Effector CD8-positive, alpha-beta T cell (primary cell): ENCODE results near the gene MICAL3.

Experiments used
- DNase-seq: peaks from one replicate; lab custom pipeline; 2025; lab: John Stamatoyannopoulos, UW

The MICAL3 gene

GRCh38 chr22:17782158-17782557 is 242.2 kb downstream of the MICAL3 start:
- no peak for DNase-seq

DNA sequence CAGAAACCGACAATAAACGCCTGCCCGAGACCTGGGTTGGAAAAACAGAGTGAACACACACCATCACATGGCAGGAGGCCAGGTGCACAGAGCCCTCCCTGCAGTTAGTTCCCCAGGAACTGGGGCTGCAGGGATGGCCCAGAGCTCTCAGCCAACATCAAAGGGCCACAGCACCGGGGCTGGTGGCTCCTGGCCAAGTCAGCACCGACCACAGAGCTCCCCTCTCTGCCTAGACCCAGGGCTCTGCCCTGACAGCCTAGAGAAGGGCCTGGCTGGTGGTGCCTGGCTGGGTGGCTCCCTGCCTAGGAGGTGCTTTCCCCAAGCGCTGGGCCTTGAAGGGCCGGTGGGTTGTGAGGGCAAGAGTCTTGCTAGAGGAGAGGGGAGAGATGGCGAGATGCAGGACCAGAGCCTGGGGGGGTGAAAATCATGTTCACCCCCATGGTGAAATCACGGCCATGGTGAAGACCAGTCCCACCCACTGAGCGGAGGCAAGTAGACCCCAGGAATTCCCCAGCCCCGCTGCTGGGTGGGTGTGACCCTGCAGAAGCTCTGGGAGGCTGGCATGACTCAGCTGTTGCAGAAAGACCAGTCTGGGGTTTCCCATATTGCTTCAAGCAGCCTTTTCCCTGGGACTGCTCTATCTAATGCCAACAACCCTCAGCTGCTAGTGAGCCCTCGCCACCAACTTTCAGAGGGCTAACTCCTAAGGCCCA is 242.9 kb downstream of the MICAL3 start:
- DNase-seq = peak; percentile 14

DNA sequence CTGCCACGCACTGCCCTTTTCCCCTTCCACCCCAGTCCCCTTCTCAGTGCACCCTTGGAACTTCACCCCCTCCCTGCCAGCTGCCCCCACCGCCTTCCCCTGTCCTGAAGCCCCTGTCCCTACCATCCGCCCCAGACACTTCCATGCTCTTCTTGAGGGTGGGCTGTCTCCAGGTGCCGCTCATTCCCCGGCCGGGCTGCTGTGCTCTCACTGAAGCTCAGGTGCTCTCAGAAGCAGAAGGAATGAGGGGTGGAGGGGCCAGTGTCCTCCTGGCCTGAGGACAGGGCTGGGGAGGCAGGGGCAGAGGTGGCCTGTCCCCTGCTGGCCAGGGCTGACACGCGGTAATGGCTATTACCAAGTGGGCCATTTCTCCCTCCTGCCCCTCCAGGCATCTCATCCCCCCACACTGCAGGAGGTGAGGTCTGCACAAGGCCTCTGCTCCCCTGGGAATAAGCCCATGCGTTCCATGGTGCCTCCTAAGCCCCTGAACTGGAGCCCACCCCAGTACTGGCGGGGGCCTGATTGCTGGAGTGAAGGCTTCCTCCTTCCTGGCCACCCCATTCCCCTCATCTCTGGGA is 243.5 kb downstream of the MICAL3 start:
- DNase-seq = no peak

GRCh38 chr22:17780116-17780740 is 244.1 kb downstream of the MICAL3 start:
- no peak for DNase-seq

DNA sequence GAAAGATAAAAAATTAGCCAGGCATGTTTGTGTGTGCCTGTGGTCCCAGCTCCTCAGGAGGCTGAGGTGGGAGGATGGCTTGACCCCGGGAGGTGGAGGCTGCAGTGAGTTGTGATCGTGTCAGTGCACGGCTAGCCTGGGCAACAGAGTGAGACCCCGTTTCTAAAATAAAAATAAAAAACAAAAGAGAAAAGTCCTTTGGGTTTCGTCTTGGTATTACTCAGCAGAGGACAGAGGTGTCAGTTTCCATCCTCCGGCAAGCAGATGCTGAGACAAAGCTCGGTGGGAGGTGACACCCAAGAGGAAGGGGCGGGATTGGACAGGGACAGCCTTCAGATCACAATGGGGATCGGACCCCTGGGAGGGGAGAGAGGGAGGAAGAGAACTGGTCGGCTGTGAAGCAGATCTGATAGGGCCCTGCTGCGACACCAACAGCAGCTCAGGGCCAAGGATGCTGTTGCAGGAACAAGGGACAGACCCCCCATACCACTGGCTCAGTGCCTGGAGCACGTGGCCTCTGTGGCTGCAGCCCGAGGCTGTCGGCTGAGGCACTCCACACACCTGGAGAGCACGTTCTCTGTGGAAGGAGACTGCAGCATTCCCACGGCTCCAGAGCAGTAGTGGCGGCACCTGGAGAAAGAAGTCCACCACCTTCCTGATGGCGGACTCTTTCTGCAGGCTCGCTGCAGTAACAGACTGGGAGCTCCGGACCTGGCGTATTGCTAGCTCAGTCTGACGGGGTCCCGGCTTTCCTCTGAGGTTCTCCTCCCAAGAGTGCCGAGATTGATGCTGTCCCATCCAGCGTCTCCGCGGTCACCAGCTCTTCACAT is 244.9 kb downstream of the MICAL3 start:
- DNase-seq = no peak

- no peak for DNase-seq
Measured at GRCh38 chr22:17778412-17778976, 245.9 kb downstream of the MICAL3 start.

DNA sequence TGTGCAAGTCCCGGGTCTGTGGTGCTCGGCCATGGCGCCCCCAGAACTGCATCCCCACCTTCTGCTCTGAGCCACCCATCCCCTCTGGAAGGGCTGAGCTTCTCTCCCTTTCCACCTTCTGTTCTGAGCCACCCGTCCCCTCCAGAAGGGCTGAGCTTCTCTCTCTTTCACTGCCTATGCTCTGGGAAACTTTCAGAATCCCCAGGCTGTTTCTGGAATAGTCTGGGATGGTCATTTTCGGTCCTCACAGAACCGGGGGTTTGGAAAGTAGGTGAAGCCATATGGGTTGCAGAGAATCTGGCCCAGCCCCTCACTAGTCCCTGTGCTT is 246.7 kb downstream of the MICAL3 start:
- no peak for DNase-seq

DNA sequence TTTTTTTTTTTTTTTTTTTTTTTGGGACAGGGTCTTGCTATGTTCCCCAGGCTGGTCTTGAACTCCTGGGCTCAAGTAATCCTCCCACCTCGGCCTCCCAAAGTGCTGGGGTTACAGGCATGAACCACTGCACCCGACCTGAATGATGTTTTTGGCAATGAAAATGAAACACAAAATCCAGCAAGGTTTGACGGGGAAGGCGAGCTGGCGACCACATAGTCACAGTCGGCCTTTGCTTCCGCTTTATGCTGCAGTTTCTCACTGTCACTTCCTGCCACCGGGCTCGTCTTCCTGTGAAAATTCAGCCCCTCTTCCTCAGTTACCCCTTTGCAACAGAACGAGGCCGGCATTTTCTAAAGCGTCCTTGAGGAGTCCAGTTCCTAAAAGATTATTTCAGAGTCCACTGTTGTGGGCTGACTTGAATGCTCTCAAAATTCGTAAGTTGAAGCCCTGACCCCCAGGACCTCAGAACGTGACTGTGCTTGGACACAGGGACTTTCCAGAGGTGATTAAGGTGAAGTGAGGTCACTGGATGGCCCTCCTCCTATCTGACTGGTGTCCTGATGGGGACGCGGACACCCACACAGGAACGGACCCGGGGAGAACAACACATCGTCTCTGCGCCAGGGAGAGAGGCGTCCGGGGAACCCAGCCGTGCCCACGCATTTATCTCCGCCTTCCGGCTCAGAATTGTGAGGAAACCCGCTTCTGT is 247.2 kb downstream of the MICAL3 start:
- peak; percentile 37 for DNase-seq

DNA sequence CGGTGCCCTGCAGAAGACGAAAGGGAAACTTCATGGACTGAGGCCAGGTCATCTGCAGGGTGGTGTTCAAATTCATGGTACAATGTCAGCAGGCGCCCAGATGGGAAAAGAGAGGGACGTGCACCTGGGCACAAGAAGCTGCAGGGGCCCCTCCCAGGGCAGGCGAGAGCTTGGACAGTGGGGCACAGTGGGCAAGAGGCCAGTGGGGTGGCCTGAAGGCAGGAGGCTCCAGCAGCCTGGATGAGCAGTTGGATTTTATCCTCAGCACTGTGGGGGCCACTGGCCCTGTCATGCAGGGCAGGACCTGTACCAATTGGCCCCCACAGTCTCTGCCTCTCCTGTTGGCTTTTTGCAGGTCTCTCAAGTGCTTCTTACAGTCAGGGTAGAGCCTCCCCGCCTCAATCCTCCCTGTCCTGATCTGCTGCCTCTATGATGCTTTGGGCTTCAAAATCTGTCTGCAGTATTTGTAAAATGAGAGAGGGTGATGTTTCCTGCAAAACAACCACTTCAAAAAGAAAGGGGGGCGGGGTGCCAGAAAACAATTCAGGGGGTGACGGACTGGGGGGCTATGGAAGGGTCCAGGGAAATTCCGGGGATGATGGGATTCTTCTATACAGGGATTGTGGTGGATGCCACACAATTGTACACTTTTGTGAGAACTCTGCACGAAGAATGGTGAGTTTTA is 248.4 kb downstream of the MICAL3 start:
- DNase-seq = no peak

GRCh38 chr22:17774926-17775685 is 249.3 kb downstream of the MICAL3 start:
- DNase-seq = no peak

- DNase-seq = peak; percentile 17
Measured at GRCh38 chr22:17774206-17774925, 250.0 kb downstream of the MICAL3 start, which contains the start of gene BID. Gene BID (minus strand): TSS chr22:17774469. CDS start chr22:17750116, 24,353 bp downstream.

- peak; percentile 27 for DNase-seq
Measured at GRCh38 chr22:17773606-17774205, 250.7 kb downstream of the MICAL3 start.

DNA sequence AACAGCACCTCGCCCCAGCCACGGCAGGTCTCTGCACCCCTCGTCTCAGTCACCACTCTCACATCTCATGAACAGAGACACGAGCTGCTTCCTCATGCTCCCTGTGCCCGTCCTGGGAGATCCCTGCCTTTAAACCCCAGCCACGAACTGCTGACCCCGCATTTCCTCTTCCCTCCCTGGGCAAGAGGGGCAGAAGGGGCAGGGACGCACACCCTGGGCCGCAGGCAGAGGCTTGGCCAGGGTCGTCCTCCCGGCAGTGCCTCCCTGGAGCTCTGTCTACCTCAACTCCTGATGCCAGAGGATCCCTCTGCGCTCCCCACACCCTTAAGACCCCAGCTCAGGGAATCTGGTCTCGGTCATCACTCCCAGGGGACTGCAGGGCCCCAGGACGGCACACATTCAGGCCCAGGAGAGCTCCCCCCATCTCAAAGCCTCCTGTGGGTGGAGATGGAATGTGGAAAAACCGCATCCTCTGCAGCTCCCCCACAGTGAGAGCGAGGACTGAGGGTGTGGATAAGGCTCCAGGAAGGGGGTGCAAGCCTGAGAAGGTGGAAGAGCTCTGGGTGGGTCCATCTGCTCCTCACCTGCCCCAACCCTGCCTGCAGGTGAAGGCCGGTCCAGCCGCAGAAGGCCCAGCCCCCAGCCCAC is 251.3 kb downstream of the MICAL3 start:
- DNase-seq = no peak

DNA sequence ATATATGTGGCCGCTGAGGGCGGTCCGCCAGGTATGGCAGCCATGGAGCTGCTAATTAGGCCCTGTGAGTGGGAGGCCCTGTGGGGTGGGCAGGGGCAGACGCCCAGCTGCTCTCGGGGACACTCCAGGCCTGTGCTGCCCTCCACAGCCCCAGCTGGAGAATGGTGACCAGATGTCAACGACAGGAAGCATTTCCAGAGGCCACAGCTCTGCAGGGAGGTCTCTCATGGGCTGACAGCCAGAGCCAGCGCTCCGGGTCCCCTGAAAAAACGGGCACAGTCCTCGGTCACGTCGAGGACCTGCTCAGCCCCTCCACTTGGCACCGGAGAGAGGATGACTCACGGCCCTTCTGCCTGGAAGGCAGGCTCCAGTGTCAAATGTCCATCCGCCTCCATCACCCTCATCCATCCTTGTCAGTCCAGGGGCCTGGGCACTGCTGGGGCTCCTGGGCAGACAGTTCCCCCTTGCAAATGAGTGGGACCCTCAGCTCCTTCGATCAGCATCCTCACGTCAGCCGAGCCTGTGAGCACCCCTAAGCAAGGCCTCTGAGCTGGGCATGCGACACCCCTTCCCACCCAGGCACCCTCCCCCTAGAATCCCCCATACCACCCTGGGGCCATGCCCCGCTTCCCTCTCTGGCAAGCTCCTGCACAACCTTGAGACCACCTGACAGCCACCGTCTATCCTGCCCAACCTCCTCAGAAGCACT is 252.0 kb downstream of the MICAL3 start:
- DNase-seq = no peak

- DNase-seq = no peak
Measured at GRCh38 chr22:17770180-17771077, 253.9 kb downstream of the MICAL3 start.

- no peak for DNase-seq
Measured at GRCh38 chr22:17769716-17770082, 254.7 kb downstream of the MICAL3 start.
